Adrenal gland (tissue), 12 donors: ENCODE results near the gene HTATSF1. TPM values are rescaled to one million over a fixed set of nuclear protein-coding genes. Genes with fewer than 3 reads are reported as not detected.

Source experiments
- DNase-seq, 7 donors: peaks; one replicate each; pipeline ENCODE4 v3.0.0-alpha.2; 2019 to 2020
- H3K27ac ChIP-seq, 5 donors: fragments of 200-600 bp; sonication (generic) in 4 of 5; 1 replicate in 3 of 5; 2 replicates in 2 of 5; pipeline versions ENCODE4 v1.5.1 to v1.8.0; 2016 to 2020; ENCODE audit warnings: mild to moderate bottlenecking in 1 of 5
- H3K27me3 ChIP-seq: fragments of 200-600 bp; 2 replicates; pipeline ENCODE4 v1.8.0; 2021
- H3K36me3 ChIP-seq, 2 donors: fragments of 200-600 bp; replicated peaks in 1 of 2; 1 replicate in 1 of 2; 2 replicates in 1 of 2; pipeline versions ENCODE4 v1.5.1 to v1.8.0; 2018 to 2022
- H3K4me1 ChIP-seq, 2 donors: fragments of 200-600 bp; replicated peaks in 1 of 2; 1 replicate in 1 of 2; 2 replicates in 1 of 2; pipeline versions ENCODE4 v1.5.1 to v1.8.0; 2018 to 2021
- H3K4me3 ChIP-seq, 4 donors: fragments of 200-600 bp; sonication (generic) in 3 of 4; one replicate each; pipeline ENCODE4 v1.5.1; 2016 to 2018
- H3K9me3 ChIP-seq, 3 donors: fragments of 200-600 bp; sonication (generic) in 1 of 3; replicated peaks in 1 of 3; 1 replicate in 2 of 3; 2 replicates in 1 of 3; pipeline versions ENCODE4 v1.5.1 to v1.8.0; 2016 to 2021
- CTCF ChIP-seq, 6 experiments: fragments of 450-650 bp in 4 of 6; fragments of 200-600 bp in 2 of 6; sonication (generic) in 1 of 6; IDR thresholded peaks; 1 replicate in 5 of 6; 2 replicates in 1 of 6; pipeline versions ENCODE4 v1.5.1 to v1.8.0; 2016 to 2021; ENCODE audit warnings: antibody characterized with exemption in 6 of 6, mild to moderate bottlenecking in 2 of 6, moderate library complexity in 1 of 6
- POLR2A ChIP-seq, 2 donors: fragments of 450-650 bp; IDR thresholded peaks; one replicate each; pipeline ENCODE4 v1.6.1; 2017; ENCODE audit warnings: antibody characterized with exemption in 2 of 2, mild to moderate bottlenecking in 2 of 2, moderate library complexity in 1 of 2
- WGBS, 4 donors: extraction: QIAGEN DNeasy Blood & Tissue Kit in 2 of 4; methylation state at CpG; one replicate each; pipeline versions ENCODE4 v1.1.5 to v1.1.7; 2013 to 2017; 5-methylcytosine and 5-hydroxymethylcytosine counted together
- intact Hi-C, 2 donors: fragments of 100-400 bp; cut with DNase I; formaldehyde crosslinking; loops; one replicate each; pipeline versions ENCODE4 v1.14.1 to v1.15.0; 2022 to 2023
- polyA plus RNA-seq, 3 donors: library from polyadenylated mRNA; stranded (reverse); fragments of 200-250 nt in 2 of 3; fragments of 350-450 nt in 1 of 3; fragmentation: Illumina TruSeq in 1 of 3; extraction: RNeasy Lipid Tissue Mini Kit (QIAGEN cat#74804) in 1 of 3; gene quantifications; one replicate each; pipeline ENCODE4 v1.2.3, GENCODE V29; 2013 to 2014
- total RNA-seq, 9 donors: library from RNA; depleted of rRNA in 4 of 9; stranded (reverse); fragments of >200 nt in 4 of 9; fragments of 120-200 nt in 1 of 9; fragmentation: NEBNext Ultra II Directional in 1 of 9; extraction: Animal tissue kit (Norgen Biotek cat#: 25700) in 1 of 9; gene quantifications; one replicate each; pipeline versions ENCODE4 v1.1.0 to v1.2.4, GENCODE V29; 2013 to 2023
- donor health status: healthy with polysubstance abuse.
- donor health status: Bipolar disorder and iron deficiency.
- donor health status: DM: yes; HTN: yes; CAD: no.
- donor health status: DM: no; HTN: no; CAD: no.
- donor health status: DM: no; HTN: no; CAD: no.
- donor health status: DM: yes; HTN: yes; CAD: no.

HTATSF1 gene
- total and polyA plus RNA-seq, 12 donors: 21.0 to 129 (median 56.5) TPM

GRCh38 chrX:136528645-136529315, 31.4 kb downstream of the HTATSF1 start:
- Histone ChIP-seq H3K9me3 (no peaks in the 10 kb centered on the region), H3K4me1 (peaks cover 0 to 4% of the 10 kb centered on the region in 2 donors), H3K27ac (no peak overlapping the region), H3K4me3 (no peak overlapping the region), H3K27me3 (peaks cover 9% of the 10 kb centered on the region), H3K36me3 (no peaks in the 10 kb centered on the region)
- DNase-seq: no peak
- intact Hi-C loops: no loop called here
- 72 to 78% (median 75%) methylated on average over 8 of the region's 8 CpGs for WGBS, 4 donors
- no peak for TF ChIP-seq CTCF (IDR thresholded peaks at IDR 0.05)
- no peak for TF ChIP-seq POLR2A (IDR thresholded peaks at IDR 0.05)

- peaks cover 0 to 4% of the 10 kb centered on the region in 2 donors for H3K4me1 ChIP-seq
- no peak overlapping the region for H3K27ac ChIP-seq
- intact Hi-C loops: no loop called here
- no peak for DNase-seq
- H3K9me3 ChIP-seq: no peaks in the 10 kb centered on the region
- H3K36me3 ChIP-seq: no peaks in the 10 kb centered on the region
- peaks cover 9% of the 10 kb centered on the region for H3K27me3 ChIP-seq
- no peak overlapping the region for H3K4me3 ChIP-seq
- 70 to 74% (median 72%) methylated on average over 2 of the region's 2 CpGs for WGBS, 4 donors
- TF ChIP-seq POLR2A (IDR thresholded peaks at IDR 0.05) (no peak), CTCF (IDR thresholded peaks at IDR 0.05) (no peak)
These were observed 32.4 kb downstream of the HTATSF1 start for GRCh38 chrX:136529795-136530194.

- Histone ChIP-seq H3K36me3 (no peaks in the 10 kb centered on the region), H3K27ac (no peak within 1 kb of the TSS), H3K4me3 (no peak within 1 kb of the TSS), H3K9me3 (no peaks in the 10 kb centered on the region), H3K27me3 (peaks cover 9% of the 10 kb centered on the region), H3K4me1 (no peaks in the 10 kb centered on the region)
- DNase-seq: no peak
- WGBS, 4 donors: 79 to 91% (median 82%) methylated on average over 3 of the region's 3 CpGs
- TF ChIP-seq POLR2A (IDR thresholded peaks at IDR 0.05) (no peak), CTCF (IDR thresholded peaks at IDR 0.05) (no peak)
- intact Hi-C loops: no loop called here
These were observed 34.6 kb downstream of the HTATSF1 start, which contains the start of gene VGLL1 for GRCh38 chrX:136531951-136532350. Gene VGLL1, plus strand, starts transcription at chrX:136532215. Its CDS starts 3,806 bp downstream, at chrX:136536021.

GRCh38 chrX:136534131-136534530, 36.7 kb downstream of the HTATSF1 start:
- Histone ChIP-seq H3K27me3 (peaks cover 20% of the 10 kb centered on the region), H3K27ac (no peak overlapping the region), H3K4me1 (no peaks in the 10 kb centered on the region), H3K36me3 (no peaks in the 10 kb centered on the region), H3K4me3 (no peak overlapping the region), H3K9me3 (no peaks in the 10 kb centered on the region)
- no peak for DNase-seq
- TF ChIP-seq CTCF (IDR thresholded peaks at IDR 0.05) (no peak), POLR2A (IDR thresholded peaks at IDR 0.05) (no peak)
- intact Hi-C loops: no loop called here
- 70 to 89% (median 83%) methylated on average over 2 of the region's 2 CpGs for WGBS, 4 donors
